DND-41 (cell line): ENCODE data around the gene LAGE3.

Experiments
- EZH2 ChIP-seq: IDR thresholded peaks from 3 replicates; pipeline ENCODE4 v1.6.1; 2012; ENCODE audit warnings: borderline replicate concordance, low read depth, mild to moderate bottlenecking, moderate library complexity, low read length, inconsistent platforms; ENCODE audit not compliant: severe bottlenecking
- TF ChIP-seq, protein P1 (sequence below): IDR thresholded peaks from 2 replicates; pipeline ENCODE4 v1.5.1; 2012; ENCODE audit warnings: borderline replicate concordance, low read length, moderate library complexity, mild to moderate bottlenecking; ENCODE audit not compliant: poor library complexity, severe bottlenecking; ENCODE audit errors: extremely low read depth

DNA sequence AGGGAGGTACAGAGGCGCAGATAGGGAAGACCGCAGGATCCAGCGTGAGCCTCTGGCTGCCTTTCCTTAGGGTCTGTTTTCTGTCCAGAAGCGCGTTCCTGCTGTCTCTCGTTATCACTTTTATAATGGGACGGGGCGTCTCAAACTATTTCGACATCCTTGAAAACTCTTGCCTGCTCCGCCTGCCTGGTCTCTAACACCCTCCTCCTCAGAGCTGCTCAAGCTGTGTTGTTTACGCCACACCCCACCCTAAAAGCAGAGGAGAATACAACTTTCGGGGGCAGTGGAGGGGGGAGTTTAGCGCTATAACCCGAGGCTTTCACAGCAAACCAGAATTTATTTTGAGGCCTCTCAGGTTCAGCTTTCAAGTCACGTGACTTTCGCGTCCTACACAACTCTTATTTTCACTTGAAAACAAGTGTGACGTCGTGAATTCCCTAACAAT is 37.6 kb upstream of the LAGE3 start:
- no peak for TF ChIP-seq EZH2
- TF ChIP-seq, protein P1, sequence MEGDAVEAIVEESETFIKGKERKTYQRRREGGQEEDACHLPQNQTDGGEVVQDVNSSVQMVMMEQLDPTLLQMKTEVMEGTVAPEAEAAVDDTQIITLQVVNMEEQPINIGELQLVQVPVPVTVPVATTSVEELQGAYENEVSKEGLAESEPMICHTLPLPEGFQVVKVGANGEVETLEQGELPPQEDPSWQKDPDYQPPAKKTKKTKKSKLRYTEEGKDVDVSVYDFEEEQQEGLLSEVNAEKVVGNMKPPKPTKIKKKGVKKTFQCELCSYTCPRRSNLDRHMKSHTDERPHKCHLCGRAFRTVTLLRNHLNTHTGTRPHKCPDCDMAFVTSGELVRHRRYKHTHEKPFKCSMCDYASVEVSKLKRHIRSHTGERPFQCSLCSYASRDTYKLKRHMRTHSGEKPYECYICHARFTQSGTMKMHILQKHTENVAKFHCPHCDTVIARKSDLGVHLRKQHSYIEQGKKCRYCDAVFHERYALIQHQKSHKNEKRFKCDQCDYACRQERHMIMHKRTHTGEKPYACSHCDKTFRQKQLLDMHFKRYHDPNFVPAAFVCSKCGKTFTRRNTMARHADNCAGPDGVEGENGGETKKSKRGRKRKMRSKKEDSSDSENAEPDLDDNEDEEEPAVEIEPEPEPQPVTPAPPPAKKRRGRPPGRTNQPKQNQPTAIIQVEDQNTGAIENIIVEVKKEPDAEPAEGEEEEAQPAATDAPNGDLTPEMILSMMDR = no peak
